ENCODE data around the gene ZNF682.
"Not testable (repeated sequence)": the region's sequence is repeated elsewhere in the genome, so short reads cannot be mapped to it uniquely, and the experiment has no call there.

The ZNF682 gene

DNA sequence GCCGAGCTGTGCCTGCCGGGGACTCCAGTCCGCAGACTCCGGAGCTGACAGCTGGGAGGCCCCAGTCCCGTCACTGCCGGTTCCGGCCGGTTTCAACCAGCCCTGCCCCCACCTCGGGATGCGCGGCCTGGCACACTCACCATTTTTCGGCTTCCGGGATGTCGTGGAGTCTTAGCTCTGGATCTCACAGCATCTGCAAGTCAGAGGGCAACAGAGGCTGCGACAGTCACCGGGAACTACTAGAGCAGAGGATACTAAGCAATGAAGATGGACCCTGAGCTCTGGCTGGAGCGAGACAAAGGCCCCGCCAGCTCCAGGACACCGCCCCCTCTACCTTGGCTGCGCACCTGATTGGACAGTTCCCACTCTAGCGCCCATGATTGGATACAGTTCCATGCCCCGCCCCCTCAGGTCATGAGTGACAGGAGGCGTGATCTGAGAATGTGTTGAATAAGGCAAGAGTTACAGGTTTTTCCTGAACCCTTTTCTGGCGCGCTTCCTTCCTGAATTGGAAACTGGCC, at the start of gene ZNF682:
ZNF682 (minus strand) TSS at position 303 of the 521 bp plus-strand sequence; CDS start at position 143, 160 bp downstream.
- peak; percentile 98 for DNase-seq

GRCh38 chr19:20082876-20083275, 43.6 kb upstream of the ZNF682 start:
- not testable (repeated sequence) for DNase-seq

- DNase-seq, result peak; percentile 21
These were observed 43.0 kb upstream of the ZNF682 start for GRCh38 chr19:20082232-20082833.

DNA sequence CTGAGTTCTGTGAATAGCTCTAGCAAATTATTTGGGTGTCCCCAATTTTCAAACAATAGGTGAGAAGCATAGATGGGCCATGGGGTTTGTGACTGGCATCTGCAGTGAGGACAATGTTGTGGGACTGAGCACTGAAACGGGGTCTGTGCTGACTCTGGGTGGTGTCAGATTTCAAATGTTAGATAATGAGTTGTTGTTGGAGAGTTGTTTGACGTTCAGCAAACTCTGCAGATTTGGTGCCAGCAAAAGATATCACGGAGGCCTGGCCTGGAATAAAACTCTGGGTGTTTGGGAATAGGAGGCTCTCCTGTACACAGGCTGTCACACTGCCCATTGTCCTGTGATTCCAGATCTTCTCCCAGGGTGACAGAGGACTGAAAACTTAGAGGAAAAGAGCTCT, 41.4 kb upstream of the ZNF682 start:
- DNase-seq, result no peak

GRCh38 chr19:20079476-20079875, 40.2 kb upstream of the ZNF682 start:
- no peak for DNase-seq

GRCh38 chr19:20078581-20079031, 39.3 kb upstream of the ZNF682 start:
- peak; percentile 37 for DNase-seq

DNA sequence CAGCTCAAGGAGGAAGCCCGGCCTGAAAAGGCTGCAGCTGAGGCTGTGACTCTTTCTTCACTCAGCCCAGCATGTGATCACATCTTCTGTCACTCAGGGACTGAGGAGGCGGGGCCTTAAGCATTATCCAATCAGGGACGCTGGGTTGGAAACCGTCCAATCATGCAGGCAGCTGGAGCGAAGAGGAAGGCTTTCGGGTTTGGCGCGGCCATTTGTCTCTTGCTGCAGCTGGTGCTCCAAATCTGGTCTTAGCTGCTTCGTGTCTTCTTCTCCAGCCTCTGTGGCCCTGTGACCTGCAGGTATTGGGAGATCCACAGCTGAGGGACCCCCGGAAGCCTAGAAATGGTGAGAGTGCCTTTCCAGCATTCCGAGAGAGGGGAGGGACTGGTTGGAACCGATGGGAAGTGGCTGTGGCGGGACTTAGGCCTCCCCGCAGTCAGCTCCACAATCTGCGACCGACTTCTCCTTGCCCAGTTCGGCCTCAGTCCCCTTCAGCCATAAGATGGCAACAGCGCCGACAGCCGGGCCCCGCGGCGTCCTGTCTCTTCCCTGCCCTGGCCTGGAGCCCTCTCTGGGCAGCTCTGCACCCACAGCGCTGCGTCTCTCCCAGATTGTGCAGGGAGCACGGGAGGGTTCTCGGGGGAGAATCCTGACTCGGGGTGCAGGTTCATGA, 38.6 kb upstream of the ZNF682 start, which contains the start of gene ZNF90:
ZNF90 (plus strand) TSS at position 210 of the 673 bp plus-strand sequence; CDS start at position 343, 133 bp downstream.
- peak; percentile 97 for DNase-seq

DNA sequence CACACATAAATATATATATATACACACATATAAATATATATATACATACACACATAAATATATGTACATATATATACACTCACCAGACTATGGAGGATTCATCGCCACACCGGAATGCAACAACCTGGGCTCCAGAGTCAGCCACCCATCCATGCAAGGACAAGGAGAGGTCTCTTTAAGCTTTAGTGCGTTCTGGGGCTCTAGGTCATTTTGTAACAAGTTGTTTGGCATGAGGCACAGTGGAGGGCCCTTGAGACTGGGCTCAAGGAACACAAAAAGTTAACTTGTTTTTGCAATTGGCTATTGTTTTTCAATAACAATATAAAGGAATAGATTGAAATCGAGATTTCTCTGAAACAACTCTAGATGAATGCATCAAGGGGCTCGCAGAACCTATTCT, 33.6 kb upstream of the ZNF682 start:
- DNase-seq, result no peak

GRCh38 chr19:20070691-20071090, 31.4 kb upstream of the ZNF682 start:
- no peak for DNase-seq

DNA sequence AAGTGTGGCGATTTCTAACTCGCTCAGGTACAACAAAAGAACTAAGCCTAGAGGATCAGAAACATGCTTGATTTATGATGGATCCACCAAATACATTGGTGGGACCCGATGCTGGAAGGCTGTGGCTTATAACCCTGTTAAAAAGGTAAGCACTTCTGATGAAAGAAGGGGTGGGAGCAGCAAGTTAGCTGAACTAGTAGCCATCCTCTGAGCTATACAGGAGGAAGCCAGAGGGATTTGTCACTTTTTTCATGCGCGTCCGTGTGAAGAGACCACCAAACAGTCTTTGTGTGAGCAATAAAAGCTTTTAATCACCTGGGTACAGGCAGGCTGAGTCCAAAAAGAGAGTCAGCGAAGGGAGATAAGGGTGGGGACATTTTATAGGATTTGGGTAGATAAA, 29.3 kb upstream of the ZNF682 start:
- DNase-seq, result not testable (repeated sequence)

GRCh38 chr19:20067943-20068342, 28.6 kb upstream of the ZNF682 start:
- DNase-seq, result no peak

DNA sequence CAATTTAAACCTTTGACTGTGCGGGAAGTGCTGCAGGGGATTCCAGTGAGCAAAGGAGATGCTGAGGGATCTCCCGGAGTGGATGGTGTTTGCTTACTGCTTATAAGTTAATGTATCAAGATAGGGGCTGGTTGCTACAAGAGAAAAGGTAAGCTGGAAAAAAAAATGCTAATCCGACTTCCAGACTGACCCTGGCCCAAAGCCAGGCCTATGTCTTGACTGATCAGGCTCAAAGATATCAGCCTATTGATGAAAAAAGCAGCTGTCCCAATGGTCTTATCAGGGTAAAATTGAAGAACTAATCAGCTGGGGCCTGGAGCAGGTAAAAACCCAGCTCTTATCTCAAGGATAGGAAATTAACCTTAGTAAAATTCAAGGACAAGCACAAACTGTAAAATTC, 27.6 kb upstream of the ZNF682 start:
- DNase-seq, result no peak

DNA sequence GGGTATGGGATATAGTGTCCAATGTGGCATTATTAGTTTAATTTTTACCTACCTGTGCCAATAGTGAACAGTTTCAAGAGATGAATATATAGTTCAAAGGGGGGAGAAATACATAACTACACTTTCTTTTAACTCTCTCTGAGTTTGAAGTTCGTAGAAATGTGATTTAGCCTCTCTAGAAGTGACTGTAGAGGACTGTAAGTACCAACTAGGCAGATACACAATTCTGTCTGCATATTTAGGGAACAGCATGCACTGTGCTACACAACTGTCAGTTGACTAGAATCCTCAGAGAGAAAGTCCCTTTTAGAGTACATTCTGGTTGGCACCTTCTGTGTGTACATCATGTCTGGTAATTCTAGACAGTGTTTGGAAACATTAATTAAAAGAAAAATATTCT, 21.0 kb upstream of the ZNF682 start:
- DNase-seq, result no peak

DNA sequence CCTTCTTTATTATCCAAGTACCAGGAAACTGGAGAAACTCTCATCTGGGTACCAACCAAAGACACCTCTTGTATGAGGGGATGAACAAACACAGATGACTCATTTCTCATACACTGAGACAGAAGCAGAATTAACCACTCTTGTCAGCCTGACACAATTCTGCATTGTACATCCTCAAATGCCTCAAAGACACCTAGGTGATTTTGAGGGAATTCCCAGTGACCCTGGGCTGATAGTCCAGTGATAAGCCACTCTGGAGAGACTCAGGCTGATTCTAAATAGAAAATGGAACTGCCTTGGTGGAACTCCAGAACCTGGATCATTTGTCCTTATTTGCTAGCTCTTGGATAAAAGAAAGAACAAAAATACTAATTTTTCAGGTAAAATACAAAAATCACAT, 19.4 kb upstream of the ZNF682 start:
- peak; percentile 71 for DNase-seq

- peak; percentile 97 for DNase-seq
These were observed 12.8 kb upstream of the ZNF682 start for GRCh38 chr19:20051841-20052768.

DNA sequence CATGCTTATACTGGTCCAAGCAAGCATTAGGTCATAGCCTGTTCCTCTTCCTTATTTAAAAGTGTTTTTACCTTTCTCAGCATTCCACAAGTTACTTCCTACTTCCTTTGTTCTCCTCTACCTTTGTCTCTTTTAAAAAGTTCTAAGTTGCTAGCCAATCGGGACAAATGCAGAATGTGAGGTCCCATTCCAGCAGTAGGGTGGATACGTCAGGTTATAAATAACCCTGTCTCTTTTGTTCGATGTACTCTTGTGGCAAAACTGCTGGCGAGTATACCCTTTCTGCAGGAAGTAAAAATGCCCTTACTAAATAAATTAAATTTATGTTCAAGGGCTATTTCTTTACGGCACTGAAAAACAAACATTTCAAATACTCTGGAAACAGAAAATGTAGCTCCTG, 6.4 kb upstream of the ZNF682 start:
- not testable (repeated sequence) for DNase-seq

DNA sequence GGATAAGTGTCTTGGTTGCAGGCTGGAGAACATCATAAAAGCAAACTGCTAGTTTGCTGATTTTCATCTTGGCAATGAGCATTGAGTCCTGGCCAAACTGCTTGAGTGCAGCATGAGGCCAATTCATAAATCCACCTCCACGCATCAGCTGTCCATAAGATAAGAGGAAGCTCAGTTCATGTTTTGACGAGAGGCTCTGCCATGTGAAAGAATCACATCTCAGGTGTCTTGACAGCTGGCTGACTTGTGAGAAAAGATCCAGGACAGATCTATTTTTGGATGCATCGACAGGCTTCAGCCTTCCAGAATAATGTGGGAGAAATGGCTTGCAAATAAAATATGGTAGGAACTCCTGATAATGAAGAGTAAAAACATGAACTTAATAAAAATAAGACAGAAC, 5.4 kb upstream of the ZNF682 start:
- no peak for DNase-seq

GRCh38 chr19:20038358-20039202, 725 bp downstream of the ZNF682 start:
- DNase-seq, result peak; percentile 34

DNA sequence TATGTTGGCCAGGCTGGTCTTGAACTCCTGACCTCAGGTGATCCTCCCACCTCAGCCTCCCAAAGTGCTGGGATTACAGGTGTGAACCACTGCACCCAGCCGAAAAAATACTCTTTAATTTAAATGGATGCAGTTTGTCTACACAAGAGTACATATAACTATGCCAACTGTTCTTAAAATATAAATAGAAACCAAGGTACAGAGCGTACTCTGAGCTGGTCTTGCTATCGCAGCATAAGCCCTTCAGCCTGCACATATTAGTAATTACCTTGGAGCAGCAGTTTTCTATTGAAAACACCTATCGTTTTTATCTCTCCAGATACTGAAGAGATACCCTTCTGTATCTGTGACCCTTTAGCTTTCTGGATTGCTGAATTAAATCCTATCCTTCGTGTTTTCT, 3.4 kb downstream of the ZNF682 start:
- no peak for DNase-seq

DNA sequence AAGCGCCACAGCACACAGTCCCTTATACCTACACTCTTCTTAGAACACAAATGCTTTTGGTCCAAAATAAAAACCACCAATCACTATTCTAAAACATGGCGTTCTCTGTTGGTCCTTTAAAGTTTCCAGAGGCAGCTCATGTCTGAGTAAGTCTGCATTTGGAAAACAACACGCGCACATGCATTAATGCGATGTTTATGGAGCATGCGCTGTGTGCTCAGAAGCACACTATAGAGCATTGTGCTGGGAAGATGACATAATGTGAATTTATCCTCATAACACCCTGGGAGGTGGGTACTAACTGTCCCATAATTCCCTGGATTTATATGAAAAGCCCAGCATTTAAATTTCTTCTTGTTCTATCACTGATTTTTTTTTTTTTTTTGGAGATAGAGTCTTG, 10.7 kb downstream of the ZNF682 start:
- no peak for DNase-seq

DNA sequence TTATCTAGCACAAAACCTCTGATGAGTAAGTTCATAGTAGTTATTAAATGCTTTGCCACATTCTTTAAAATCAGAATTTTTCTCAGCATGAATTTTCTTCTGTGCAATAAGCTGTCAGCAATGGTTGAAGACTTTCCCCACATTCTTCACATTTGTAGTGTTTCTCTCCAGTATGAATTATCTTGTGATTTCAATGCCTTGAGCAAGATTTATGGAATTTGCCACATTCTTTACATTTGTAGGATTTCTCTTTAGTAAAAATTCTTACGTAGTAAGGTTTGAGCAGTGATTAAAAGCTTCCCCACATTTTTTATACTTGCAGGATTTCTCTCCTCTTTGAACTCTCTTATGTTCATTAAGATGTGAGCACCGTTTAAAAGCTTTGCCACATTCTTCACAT, 33.6 kb downstream of the ZNF682 start:
- DNase-seq, result no peak

GRCh38 chr19:19997656-19998268, 41.5 kb downstream of the ZNF682 start:
- peak; percentile 59 for DNase-seq

Data from DMS53 (cell line).